Measurements from ENCODE around the gene RPS6KA2.

DNA sequence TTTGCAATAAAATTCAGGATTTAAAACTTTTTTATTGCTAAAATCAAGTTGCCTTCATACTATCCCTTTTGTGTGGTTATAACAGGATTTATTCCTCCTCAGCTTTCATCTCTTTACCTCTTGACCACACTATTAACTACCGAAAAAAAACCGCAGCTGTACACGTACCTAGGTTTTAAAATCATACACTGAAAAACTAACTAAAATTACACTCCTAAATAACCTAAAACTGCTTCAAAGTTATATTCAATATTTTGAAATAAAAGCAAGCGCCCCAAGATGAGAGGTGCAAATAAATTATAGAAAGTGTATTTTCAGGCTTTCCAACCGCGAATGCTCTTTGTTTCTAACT is 245.7 kb downstream of the RPS6KA2 start:
- TF ChIP-seq, protein P1, sequence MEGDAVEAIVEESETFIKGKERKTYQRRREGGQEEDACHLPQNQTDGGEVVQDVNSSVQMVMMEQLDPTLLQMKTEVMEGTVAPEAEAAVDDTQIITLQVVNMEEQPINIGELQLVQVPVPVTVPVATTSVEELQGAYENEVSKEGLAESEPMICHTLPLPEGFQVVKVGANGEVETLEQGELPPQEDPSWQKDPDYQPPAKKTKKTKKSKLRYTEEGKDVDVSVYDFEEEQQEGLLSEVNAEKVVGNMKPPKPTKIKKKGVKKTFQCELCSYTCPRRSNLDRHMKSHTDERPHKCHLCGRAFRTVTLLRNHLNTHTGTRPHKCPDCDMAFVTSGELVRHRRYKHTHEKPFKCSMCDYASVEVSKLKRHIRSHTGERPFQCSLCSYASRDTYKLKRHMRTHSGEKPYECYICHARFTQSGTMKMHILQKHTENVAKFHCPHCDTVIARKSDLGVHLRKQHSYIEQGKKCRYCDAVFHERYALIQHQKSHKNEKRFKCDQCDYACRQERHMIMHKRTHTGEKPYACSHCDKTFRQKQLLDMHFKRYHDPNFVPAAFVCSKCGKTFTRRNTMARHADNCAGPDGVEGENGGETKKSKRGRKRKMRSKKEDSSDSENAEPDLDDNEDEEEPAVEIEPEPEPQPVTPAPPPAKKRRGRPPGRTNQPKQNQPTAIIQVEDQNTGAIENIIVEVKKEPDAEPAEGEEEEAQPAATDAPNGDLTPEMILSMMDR (IDR thresholded peaks at IDR 0.05; ENCODE audit: borderline replicate concordance, extremely low read depth, low read length, poor library complexity, severe bottlenecking) = no peak
- TF ChIP-seq EZH2 (IDR thresholded peaks at IDR 0.05; ENCODE audit: borderline replicate concordance, low read depth, low read length, severe bottlenecking) = no peak
